OCI-LY3 (cell line): ENCODE measurements around the gene POLDIP3.

Experiments
- CTCF ChIP-seq: fragments of 200-600, 300-600 bp; sonication (generic); IDR thresholded peaks from 2 replicates; pipeline ENCODE4 v1.5.1; 2014; ENCODE audit warnings: antibody characterized with exemption, low read length, low read depth
- EZH2phosphoT487 ChIP-seq: fragments of 200-600 bp; shearing (Covaris generic); IDR thresholded peaks from 2 replicates; pipeline ENCODE4 v1.6.1; 2018; ENCODE audit warnings: antibody characterized with exemption, mixed run types, low read depth

- TF ChIP-seq CTCF (no peak), EZH2phosphoT487 (no peak)
Observed at GRCh38 chr22:42601879-42602465, 12.7 kb downstream of the POLDIP3 start.
